ENCODE measurements around the gene STK25.

GRCh38 chr2:241554610-241555322 is 46.4 kb upstream of the STK25 start:
- TF ChIP-seq CTCF (IDR thresholded peaks at IDR 0.05; ENCODE audit: insufficient read depth, low read depth, low read length) (no peak), EZH2 (IDR thresholded peaks at IDR 0.05; ENCODE audit: insufficient read depth, low read length) (no peak)
